Suppressor macrophage (primary cell): ENCODE data around the gene PAK3.

ENCODE experiments used
- DNase-seq, 4 experiments: peaks; one replicate each; pipeline ENCODE4 v3.0.0-alpha.2; 2020 to 2022
- total RNA-seq, 17 experiments: gene quantifications; one replicate each; lab custom pipeline; 2026; ENCODE audit warnings: mixed read lengths in 6 of 17, inconsistent platforms in 3 of 17; lab: John Stamatoyannopoulos, UW

PAK3 gene
- 0 to 3.6 (median 0) reads per million in 17 experiments for total RNA-seq

GRCh38 chrX:111095974-111096895 is at the start of gene PAK3:
Gene PAK3 (plus strand): TSS chrX:111096191. CDS start chrX:111123104, 26,913 bp downstream.
- DNase-seq: peak in 1 of 4 experiments; percentile 0

- DNase-seq: peak; percentile 2 to 30 (median 19)
Measured at GRCh38 chrX:111047575-111047974, 48.4 kb upstream of the PAK3 start.

GRCh38 chrX:111052478-111052877 is 43.5 kb upstream of the PAK3 start:
- no peak for DNase-seq

GRCh38 chrX:111071542-111072277 is 24.3 kb upstream of the PAK3 start:
- DNase-seq: no peak

- DNase-seq: no peak
Measured at GRCh38 chrX:111083081-111083480, 12.9 kb upstream of the PAK3 start.

- DNase-seq: no peak
Measured at GRCh38 chrX:111086591-111087006, 9.4 kb upstream of the PAK3 start.

DNA sequence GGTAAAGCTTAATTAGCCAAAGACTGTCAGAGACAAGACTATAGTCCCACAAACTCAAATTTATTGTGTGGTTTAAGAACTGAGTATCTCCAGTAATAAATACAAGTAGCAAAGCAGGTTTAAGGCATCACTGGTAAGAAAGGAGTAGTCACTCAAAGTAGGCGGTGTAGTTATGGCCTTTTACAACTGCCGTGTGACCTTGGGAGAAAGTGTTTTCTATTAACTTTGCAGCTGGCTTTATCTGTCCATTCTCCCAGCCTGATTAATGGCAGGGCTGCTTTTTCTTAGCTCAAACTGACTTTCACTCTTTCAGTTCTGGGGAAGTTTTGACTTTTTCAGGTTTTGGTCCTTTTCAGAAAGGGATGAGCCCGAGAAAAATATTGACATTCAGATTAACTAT is 7.4 kb upstream of the PAK3 start:
- DNase-seq: no peak

DNA sequence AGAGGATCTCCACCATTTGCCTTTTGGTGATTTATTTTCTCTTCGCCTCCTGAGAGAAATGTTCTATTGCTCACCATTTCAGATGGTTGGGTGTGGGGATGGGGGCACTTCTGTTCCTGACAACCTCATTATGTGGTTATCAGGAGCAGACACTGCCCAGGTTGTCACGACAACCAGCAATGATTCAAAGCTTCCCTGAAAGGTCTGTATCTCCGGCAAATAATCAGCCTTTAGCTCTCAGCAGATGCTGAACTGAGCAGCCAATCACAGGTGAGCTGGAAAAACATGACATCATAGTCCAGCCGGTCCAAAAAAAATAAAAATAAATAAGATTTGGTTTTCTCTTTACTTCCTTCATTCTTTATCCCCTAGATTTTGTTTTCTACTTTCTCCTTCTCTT is 5.5 kb upstream of the PAK3 start:
- no peak for DNase-seq

- peak; percentile 43 to 71 (median 50) for DNase-seq
Measured at GRCh38 chrX:111098874-111099273, 2.9 kb downstream of the PAK3 start.

DNA sequence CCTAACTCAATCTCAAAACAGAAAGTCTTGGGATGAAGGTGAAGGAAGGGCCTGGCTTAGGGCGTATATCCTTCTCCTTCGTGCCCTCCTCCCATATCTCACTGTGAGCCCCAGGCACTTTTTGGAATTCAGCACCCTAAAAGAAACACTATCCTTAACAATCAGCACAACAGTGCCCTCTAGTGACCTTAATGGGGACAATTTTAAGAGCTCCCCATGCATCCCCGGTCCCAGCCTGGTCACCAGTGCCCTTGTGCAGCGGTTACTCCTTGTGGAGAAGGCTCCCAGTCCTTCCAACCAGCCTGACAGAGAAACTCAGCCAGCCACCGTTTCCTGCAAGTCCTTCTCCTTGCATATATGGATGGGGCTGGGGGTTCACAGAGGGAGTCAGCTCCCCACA is 4.2 kb downstream of the PAK3 start:
- DNase-seq: peak; percentile 28 to 56 (median 46)

- no peak for DNase-seq
Measured at GRCh38 chrX:111101580-111101979, 5.6 kb downstream of the PAK3 start.

DNA sequence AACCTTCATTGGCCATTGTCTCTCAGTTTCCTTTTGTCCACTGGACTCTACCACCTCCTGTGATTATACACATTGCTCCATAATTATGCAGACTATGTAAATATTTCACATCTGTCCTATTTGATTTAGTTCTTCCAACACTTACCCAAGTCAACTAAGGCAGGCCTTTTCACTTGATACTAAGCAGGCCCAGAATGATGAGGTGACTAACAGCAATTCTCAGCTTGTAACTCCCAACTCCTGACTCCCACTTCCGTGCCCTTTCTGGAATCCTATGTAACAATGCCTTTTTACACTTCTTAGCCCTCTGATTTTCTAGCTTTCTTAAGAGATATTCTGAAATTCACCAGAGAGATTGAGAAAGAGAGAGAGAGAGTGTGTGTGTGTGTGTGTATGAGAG is 6.6 kb downstream of the PAK3 start:
- no peak for DNase-seq

DNA sequence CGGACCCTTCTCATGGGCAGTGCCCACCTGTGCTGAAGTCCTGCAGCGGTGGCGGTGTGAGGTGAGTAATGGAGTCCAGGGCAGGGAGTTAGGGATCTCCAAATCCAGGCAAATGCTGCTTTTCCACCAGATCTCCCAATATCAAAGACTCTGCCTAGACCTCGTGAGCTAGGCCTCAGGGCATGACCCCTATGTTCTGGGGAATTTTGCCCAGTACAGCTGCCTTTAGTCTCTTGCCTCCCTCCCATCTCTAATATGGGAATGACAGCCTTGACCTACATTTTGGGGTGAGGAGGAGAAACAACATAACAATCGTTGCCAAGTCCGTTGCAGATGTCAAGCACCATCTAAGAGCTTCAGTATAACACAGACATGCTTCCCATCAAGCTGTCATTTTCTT is 7.3 kb downstream of the PAK3 start:
- DNase-seq: no peak

- DNase-seq: no peak
Measured at GRCh38 chrX:111110098-111110775, 14.2 kb downstream of the PAK3 start.

- DNase-seq: peak; percentile 0 to 25 (median 16)
Measured at GRCh38 chrX:111114806-111115205, 18.8 kb downstream of the PAK3 start.

GRCh38 chrX:111116666-111117065 is 20.7 kb downstream of the PAK3 start:
- DNase-seq: no peak

DNA sequence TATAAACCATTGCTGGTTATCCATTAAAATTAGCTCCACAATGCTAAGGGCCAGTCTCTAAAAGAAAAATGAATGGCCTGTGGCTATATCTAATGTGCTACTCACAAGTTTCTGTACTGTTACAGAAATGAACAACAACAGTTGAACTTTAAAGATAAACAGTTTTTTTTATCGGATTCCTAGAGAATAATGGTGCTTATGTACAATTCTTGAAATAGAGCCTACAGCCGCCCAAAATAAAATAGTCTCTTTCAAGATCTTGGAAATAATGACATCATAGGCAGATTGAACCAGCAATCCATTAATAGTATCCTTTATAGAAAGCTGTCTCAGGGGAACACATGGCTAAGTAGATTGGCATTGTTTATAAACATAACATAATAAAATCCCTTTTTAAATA is 23.4 kb downstream of the PAK3 start:
- DNase-seq: no peak

DNA sequence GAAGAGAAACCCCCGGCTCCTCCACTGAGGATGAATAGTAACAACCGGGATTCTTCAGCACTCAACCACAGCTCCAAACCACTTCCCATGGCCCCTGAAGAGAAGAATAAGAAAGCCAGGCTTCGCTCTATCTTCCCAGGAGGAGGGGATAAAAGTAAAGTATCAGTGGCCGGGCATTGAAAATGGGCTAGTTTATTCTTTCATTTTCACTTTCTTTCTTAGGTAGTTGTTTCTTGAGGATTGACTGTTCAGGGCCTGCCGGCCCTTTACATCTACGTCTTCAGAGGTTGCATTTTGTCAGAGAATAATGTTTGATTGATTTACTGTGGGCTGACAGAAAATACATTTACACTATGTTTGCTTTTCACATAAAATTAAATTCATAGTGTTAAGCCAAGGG is 27.1 kb downstream of the PAK3 start:
- DNase-seq: no peak

GRCh38 chrX:111123606-111124179 is 27.7 kb downstream of the PAK3 start:
- DNase-seq: no peak

GRCh38 chrX:111124418-111124817 is 28.4 kb downstream of the PAK3 start:
- peak in 1 of 4 experiments; percentile 1 for DNase-seq

- no peak for DNase-seq
Measured at GRCh38 chrX:111127038-111127437, 31.0 kb downstream of the PAK3 start.

- no peak for DNase-seq
Measured at GRCh38 chrX:111129921-111130320, 33.9 kb downstream of the PAK3 start.

- DNase-seq: no peak
Measured at GRCh38 chrX:111131572-111131971, 35.6 kb downstream of the PAK3 start.
